ENCODE measurements around the gene ADCY10. TPM values are rescaled to one million over a fixed set of nuclear protein-coding genes. Genes with fewer than 3 reads are reported as not detected.

The ADCY10 gene
- polyA plus RNA-seq, 3 donors = 0.09 TPM; not detected in 2

DNA sequence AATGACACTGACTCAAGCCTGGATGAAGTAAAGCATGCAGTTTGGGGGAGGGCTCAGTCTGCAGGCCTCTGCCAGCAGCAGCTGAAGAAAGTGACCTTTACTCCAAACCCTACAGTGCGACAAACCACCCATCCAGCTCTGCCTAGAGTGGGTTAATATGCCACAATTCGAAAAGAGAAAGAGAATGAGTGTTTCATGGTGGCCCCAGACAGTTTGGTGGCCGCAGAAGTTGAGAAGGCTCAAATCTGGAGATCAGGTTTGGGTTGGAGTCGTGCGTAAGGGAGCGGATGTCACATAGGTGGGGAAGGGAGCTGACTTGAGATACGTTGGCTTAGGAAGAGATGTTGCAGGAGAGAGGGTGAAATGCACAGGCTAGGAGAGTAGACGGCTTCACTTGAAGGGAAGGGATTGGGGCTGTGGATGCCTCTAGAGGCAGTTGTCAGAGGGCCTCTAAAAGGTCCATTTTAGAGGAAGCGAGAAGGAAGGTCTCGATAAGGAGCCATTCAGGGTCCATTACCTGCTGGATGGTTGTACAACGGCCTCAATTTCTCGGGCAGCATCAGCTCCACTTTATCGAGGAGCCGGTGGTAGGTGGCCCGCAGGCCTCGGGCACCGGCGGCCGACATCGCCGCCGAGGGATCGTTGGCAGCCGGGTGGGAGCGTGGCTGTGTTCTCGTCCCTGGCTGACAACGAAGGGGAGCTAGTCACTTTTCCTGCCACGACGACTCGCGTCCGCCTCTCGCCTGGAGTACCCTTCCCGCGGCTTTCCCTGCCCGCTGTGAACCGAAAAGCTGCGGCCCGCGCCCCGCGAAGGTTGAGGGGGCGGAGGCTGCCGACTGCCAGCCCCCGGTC, 21.5 kb upstream of the ADCY10 start:
- H3K4me1 ChIP-seq (ENCODE audit: control insufficient read depth in 1 of 2, insufficient read depth in 2 of 2, low read length in 2 of 2) = peaks cover 19 to 35% of the 10 kb centered on the region in 2 donors
- peak overlapping the region; percentile 92 for H3K4me2 ChIP-seq (replicated peaks; ENCODE audit: extremely low read depth, low read length, poor library complexity, severe bottlenecking)
- peak overlapping the region; percentile 96 to 100 (median 100) for H3K27ac Mint-ChIP-seq
- peaks cover 80% of the 10 kb centered on the region for H3K79me2 ChIP-seq (ENCODE audit: insufficient read depth, low read length)
- WGBS (ENCODE audit: insufficient coverage) = under 1% methylated on average over 44 of the region's 45 CpGs
- H3K4me3 Mint-ChIP-seq = peak overlapping the region; percentile 90 to 99
- H3K27me3 Mint-ChIP-seq (ENCODE audit: low read depth in 3 of 3) = peaks cover 0 to 5% (median 3%) of the 10 kb centered on the region in 3 donors
- H3K9me3 ChIP-seq (replicated peaks in 1 of 2; ENCODE audit: control insufficient read depth in 1 of 2, insufficient read depth in 1 of 2, low read length in 2 of 2) = no peaks in the 10 kb centered on the region
- H3K9ac ChIP-seq (ENCODE audit: insufficient read depth, low read length, poor library complexity, severe bottlenecking) = peak overlapping the region; percentile 84
- peaks cover 0 to 2% of the 10 kb centered on the region in 2 donors for H3K36me3 Mint-ChIP-seq
- H3K4me3 ChIP-seq (replicated peaks in 1 of 3; ENCODE audit: low read depth in 2 of 3, low read length in 3 of 3) = peak overlapping the region; percentile 83 to 97 (median 90)
- DNase-seq = peak; percentile 24 to 26 (median 25)
- H3K4me1 Mint-ChIP-seq = peaks cover 34% of the 10 kb centered on the region
- TF ChIP-seq, protein P1, sequence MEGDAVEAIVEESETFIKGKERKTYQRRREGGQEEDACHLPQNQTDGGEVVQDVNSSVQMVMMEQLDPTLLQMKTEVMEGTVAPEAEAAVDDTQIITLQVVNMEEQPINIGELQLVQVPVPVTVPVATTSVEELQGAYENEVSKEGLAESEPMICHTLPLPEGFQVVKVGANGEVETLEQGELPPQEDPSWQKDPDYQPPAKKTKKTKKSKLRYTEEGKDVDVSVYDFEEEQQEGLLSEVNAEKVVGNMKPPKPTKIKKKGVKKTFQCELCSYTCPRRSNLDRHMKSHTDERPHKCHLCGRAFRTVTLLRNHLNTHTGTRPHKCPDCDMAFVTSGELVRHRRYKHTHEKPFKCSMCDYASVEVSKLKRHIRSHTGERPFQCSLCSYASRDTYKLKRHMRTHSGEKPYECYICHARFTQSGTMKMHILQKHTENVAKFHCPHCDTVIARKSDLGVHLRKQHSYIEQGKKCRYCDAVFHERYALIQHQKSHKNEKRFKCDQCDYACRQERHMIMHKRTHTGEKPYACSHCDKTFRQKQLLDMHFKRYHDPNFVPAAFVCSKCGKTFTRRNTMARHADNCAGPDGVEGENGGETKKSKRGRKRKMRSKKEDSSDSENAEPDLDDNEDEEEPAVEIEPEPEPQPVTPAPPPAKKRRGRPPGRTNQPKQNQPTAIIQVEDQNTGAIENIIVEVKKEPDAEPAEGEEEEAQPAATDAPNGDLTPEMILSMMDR (IDR thresholded peaks at IDR 0.05) = no peak
- H3K27ac ChIP-seq (ENCODE audit: low read depth in 1 of 2, low read length in 2 of 2) = peak overlapping the region; percentile 90 to 97
- H3K27me3 ChIP-seq (ENCODE audit: control insufficient read depth in 2 of 2, insufficient read depth in 2 of 2, low read length in 2 of 2) = no peaks in the 10 kb centered on the region
- H4K20me1 ChIP-seq (ENCODE audit: insufficient read depth, low read length) = no peaks in the 10 kb centered on the region
- H3K9me3 Mint-ChIP-seq = no peaks in the 10 kb centered on the region
- H2AFZ ChIP-seq (ENCODE audit: insufficient read depth, low read depth, low read length, poor library complexity, severe bottlenecking) = peak overlapping the region; percentile 93
- H3K36me3 ChIP-seq (replicated peaks in 1 of 2; ENCODE audit: control insufficient read depth in 1 of 2, insufficient read depth in 2 of 2, low read length in 2 of 2) = no peaks in the 10 kb centered on the region
- intact Hi-C loops (cut with micrococcal nuclease) = loop anchor here (5.0 to 10.0 kb wide), 3 partner anchors 213 to 1091 kb away; partner anchors contain the start of genes MPZL1 (in 1 of the 2) and POU2F1 (in 1 of the 2)

DNA sequence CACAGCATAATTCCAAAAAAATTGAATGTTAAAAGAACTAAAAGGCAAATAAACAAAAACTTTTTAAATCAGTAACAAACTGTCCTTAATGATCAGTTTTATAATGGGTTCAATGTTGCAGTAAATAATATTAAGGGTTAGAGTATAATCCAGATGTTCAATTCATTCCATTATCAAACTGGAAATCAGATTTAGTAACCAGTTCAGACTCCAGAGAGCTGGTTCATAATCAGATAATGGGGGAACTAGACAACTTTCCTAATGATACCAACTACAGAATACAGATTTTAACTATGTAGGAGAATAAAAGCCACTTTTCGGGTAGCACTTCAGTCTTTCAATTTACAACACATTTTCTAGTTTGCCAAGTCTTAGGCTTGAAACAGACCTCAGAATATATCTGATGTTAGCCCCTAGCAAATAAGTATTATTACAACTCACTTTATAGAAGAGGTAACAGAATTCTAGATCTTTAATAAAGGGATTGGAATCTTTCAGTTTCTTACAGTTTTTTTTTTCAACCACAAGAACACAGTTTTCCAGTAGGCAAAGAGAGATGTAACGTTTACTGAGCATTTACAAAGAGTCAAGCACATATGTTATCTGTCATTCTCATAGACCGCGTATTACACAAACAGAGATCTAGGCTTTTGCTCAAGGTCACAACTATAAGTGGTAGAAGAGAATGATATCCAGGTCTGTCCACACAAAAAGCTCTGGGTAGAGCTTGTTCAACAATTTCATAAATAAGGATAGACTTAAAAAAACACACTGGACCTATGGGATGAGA, 20.7 kb upstream of the ADCY10 start:
- H3K36me3 Mint-ChIP-seq = peaks cover 0 to 2% of the 10 kb centered on the region in 2 donors
- intact Hi-C loops (cut with micrococcal nuclease) = loop anchor here (5.0 to 10.0 kb wide), 3 partner anchors 212 to 1090 kb away; partner anchors contain the start of genes MPZL1 (in 1 of the 2) and POU2F1 (in 1 of the 2)
- TF ChIP-seq, protein P1 (IDR thresholded peaks at IDR 0.05) = no peak
- peaks cover 19 to 35% of the 10 kb centered on the region in 2 donors for H3K4me1 ChIP-seq (ENCODE audit: control insufficient read depth in 1 of 2, insufficient read depth in 2 of 2, low read length in 2 of 2)
- peak overlapping the region; percentile 90 to 97 for H3K27ac ChIP-seq (ENCODE audit: low read depth in 1 of 2, low read length in 2 of 2)
- no peaks in the 10 kb centered on the region for H3K9me3 ChIP-seq (replicated peaks in 1 of 2; ENCODE audit: control insufficient read depth in 1 of 2, insufficient read depth in 1 of 2, low read length in 2 of 2)
- H3K9ac ChIP-seq (ENCODE audit: insufficient read depth, low read length, poor library complexity, severe bottlenecking) = peak overlapping the region; percentile 84
- no peaks in the 10 kb centered on the region for H3K36me3 ChIP-seq (replicated peaks in 1 of 2; ENCODE audit: control insufficient read depth in 1 of 2, insufficient read depth in 2 of 2, low read length in 2 of 2)
- H3K4me3 ChIP-seq (replicated peaks in 1 of 3; ENCODE audit: low read depth in 2 of 3, low read length in 3 of 3) = peak overlapping the region; percentile 83 to 97 (median 90)
- H3K27me3 Mint-ChIP-seq (ENCODE audit: low read depth in 3 of 3) = peaks cover 0 to 5% (median 3%) of the 10 kb centered on the region in 3 donors
- peak overlapping the region; percentile 96 to 100 (median 100) for H3K27ac Mint-ChIP-seq
- peaks cover 78% of the 10 kb centered on the region for H3K79me2 ChIP-seq (ENCODE audit: insufficient read depth, low read length)
- H4K20me1 ChIP-seq (ENCODE audit: insufficient read depth, low read length) = no peaks in the 10 kb centered on the region
- H3K4me1 Mint-ChIP-seq = peaks cover 34% of the 10 kb centered on the region
- peak overlapping the region; percentile 92 for H3K4me2 ChIP-seq (replicated peaks; ENCODE audit: extremely low read depth, low read length, poor library complexity, severe bottlenecking)
- WGBS (ENCODE audit: insufficient coverage) = no CpG with 5 or more reads among the region's 4 CpGs
- H3K9me3 Mint-ChIP-seq = no peaks in the 10 kb centered on the region
- DNase-seq = peak in 1 of 3 donors; percentile 10
- H3K4me3 Mint-ChIP-seq = peak overlapping the region; percentile 90 to 99
- no peaks in the 10 kb centered on the region for H3K27me3 ChIP-seq (ENCODE audit: control insufficient read depth in 2 of 2, insufficient read depth in 2 of 2, low read length in 2 of 2)
- H2AFZ ChIP-seq (ENCODE audit: insufficient read depth, low read depth, low read length, poor library complexity, severe bottlenecking) = peak overlapping the region; percentile 93

Data from CD14-positive monocyte (primary cell).